ENCODE results near the gene WDR70.
"Not testable (repeated sequence)": the region's sequence is repeated elsewhere in the genome, so short reads cannot be mapped to it uniquely, and the experiment has no call there.

WDR70 gene

DNA sequence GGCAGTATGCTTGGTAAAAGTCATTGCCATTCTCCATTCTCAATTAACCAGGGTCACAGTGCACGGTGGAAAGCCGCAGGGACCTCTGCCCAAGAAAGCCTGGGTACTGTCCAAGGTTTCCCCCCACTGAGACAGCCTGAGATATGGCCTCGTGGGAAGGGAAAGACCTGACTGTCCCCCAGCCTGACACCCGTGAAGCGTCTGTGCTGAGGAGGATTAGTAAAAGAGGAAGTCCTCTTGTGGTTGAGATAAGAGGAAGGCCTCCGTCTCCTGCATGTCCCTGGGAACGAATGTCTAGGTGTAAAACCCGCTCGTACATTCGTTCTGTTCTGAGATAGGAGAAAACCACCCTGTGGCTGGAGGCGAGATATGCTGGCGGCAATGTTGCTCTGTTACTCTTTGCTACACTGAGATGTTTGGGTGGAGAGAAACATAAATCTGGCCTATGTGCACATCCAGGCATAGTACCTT, 293.0 kb downstream of the WDR70 start:
- DNase-seq (ENCODE audit: low read depth in 4 of 4, low spot score in 1 of 4), result not testable (repeated sequence)

GRCh38 chr5:37674361-37674760, 295.2 kb downstream of the WDR70 start:
- not testable (repeated sequence) for DNase-seq (ENCODE audit: low read depth in 4 of 4, low spot score in 1 of 4)

- DNase-seq (ENCODE audit: low read depth in 4 of 4, low spot score in 1 of 4), result not testable (repeated sequence)
These were observed 300.2 kb downstream of the WDR70 start for GRCh38 chr5:37679326-37679725.

- not testable (repeated sequence) for DNase-seq (ENCODE audit: low read depth in 4 of 4, low spot score in 1 of 4)
These were observed 300.8 kb downstream of the WDR70 start for GRCh38 chr5:37679903-37680302.

- no peak for DNase-seq (ENCODE audit: low read depth in 4 of 4, low spot score in 1 of 4)
These were observed 304.0 kb downstream of the WDR70 start for GRCh38 chr5:37683072-37683471.

DNA sequence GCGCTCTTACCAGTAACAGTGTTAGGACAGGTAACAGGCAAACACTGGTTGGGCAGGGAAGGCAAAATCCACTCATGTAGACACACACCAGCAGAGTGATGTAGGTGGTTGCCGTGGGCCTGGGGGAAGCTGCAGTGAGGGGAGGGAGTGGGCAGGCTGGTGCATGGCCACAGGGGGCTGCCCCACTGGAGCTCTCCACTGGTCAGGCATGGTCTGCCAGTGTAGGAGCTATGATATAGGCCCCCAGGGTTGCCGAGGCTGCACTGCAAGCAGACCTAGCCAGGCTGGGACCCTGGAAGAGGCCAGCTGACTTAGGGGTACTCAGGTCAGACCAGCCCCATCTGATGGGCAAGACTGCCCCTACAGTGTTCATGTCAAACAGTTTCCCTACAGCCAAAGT, 306.1 kb downstream of the WDR70 start:
- DNase-seq (ENCODE audit: low read depth in 4 of 4, low spot score in 1 of 4), result no peak

DNA sequence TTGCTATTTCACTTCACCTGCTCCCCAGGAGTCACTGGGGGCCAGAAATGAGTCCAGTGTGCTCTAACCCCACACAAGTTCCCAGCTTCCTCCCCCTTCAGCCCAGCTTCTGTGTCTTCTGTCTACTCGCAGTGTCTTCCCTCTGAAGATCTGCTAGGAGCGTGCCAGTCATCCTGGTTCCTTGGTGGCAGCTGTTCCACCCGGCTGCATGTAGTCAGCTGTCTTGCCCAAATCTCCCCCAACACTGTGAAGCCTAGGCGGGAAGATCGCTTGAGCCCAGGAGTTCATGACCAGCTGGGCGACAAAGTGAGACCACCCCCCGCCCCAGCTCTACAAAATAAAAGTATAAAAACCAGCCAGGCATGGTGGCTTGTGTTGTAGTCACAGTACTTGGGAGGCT, 306.7 kb downstream of the WDR70 start:
- DNase-seq (ENCODE audit: low read depth in 4 of 4, low spot score in 1 of 4), result no peak

- not testable (repeated sequence) for DNase-seq (ENCODE audit: low read depth in 4 of 4, low spot score in 1 of 4)
These were observed 309.8 kb downstream of the WDR70 start for GRCh38 chr5:37688925-37689324.

GRCh38 chr5:37694333-37694732, 315.2 kb downstream of the WDR70 start:
- DNase-seq (ENCODE audit: low read depth in 4 of 4, low spot score in 1 of 4), result not testable (repeated sequence)

- DNase-seq (ENCODE audit: low read depth in 4 of 4, low spot score in 1 of 4), result no peak
These were observed 315.7 kb downstream of the WDR70 start for GRCh38 chr5:37694867-37695266.

DNA sequence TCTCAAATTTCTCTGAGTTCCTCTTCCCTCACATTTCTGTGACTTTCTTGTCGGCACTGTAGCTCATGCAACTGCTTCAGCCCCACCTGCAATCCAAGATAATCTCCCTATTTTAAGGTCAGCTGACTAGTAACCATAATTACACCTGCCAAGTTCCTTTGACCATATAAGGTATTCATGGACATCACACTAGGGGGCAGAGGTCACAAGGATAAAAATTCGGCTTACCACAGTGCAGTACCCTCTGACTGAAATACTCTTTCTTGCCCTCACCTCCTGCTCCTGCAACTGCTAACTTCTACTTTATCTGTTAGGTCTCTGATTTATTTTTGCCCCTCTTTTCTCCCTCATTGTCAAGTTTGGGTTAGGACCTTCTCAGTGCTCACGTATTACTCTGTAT, 316.5 kb downstream of the WDR70 start:
- no peak for DNase-seq (ENCODE audit: low read depth in 4 of 4, low spot score in 1 of 4)

DNA sequence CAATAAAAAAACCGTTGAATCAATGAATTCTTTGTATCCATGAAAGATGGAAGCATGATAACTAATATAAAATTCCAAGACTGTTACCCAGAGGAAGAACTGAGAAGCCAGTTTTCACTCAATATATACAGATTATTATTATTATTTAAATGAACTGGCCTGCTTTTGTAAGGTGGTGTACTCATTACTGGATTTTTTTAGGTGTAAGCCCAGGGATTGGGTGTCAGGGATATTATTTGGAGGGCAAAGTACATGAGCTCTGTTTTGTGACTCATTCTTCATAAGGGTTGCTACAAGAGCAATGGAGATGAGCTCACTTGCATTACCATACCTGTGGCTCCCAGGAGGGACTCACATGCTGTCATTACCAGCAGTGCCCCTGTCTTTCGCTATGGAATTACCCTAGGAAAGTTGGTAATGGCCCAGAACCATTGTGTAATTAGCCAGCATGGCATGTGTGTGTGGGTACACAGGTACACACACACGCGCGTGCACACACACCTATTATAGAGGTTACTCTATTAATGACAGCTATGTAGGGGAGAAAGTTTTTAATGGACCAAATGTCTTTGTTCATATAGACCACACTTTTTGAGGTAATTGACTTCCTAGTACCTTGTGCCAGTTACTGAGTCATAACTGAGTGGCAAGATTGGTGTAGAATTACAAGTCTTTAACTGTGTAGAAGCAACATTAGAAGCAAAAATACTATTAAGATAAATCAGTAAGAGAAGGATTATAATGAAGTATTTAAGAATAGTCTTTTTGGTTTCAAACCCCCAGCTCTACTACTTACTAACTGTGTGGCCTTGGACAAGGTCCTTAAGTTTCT, 317.3 kb downstream of the WDR70 start:
- DNase-seq (ENCODE audit: low read depth in 4 of 4, low spot score in 1 of 4), result no peak

- no peak for DNase-seq (ENCODE audit: low read depth in 4 of 4, low spot score in 1 of 4)
These were observed 322.8 kb downstream of the WDR70 start for GRCh38 chr5:37701868-37702267.

GRCh38 chr5:37703841-37704241, 324.7 kb downstream of the WDR70 start:
- DNase-seq (ENCODE audit: low read depth in 4 of 4, low spot score in 1 of 4), result no peak

- DNase-seq (ENCODE audit: low read depth in 4 of 4, low spot score in 1 of 4), result no peak
These were observed 325.3 kb downstream of the WDR70 start for GRCh38 chr5:37704406-37704805.

DNA sequence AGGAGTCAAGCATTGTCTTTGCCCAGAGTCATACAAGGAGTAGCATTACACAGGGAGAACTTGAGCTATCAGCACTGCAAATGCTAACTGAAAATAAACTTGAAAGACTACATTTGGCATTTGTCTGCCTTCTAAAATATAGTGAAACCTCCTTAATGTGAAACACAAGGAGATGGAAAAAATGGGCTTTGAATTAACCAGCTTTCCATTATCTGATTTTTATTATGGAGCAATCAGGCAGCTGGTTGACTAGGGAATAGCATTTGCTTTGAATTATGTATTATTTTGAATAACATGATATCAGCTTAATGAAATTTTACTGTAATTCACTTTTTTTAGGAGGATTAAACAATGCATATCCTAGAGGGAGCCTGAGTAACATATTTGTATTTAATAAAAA, 329.9 kb downstream of the WDR70 start:
- no peak for DNase-seq (ENCODE audit: low read depth in 4 of 4, low spot score in 1 of 4)

DNA sequence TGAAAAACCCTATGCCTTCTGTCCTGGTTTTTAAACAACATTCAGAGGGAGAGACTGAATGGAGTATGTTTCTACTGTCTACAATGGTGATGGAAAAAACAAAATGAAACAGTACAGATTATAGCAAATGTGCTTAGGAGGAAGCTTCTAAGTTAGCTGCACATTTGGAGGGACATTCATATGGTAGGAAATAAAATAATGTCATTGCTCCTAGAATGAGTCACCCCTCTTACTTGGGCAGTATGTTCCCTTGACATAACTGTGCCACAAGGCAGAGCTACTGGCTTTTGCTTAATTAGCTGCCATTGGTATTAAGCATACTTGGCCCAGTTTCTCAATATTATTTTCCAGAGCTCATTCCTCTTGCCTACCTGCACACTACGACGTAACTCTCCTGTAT, 331.8 kb downstream of the WDR70 start:
- DNase-seq (ENCODE audit: low read depth in 4 of 4, low spot score in 1 of 4), result no peak

- no peak for DNase-seq (ENCODE audit: low read depth in 4 of 4, low spot score in 1 of 4)
These were observed 333.6 kb downstream of the WDR70 start for GRCh38 chr5:37712750-37713149.

DNA sequence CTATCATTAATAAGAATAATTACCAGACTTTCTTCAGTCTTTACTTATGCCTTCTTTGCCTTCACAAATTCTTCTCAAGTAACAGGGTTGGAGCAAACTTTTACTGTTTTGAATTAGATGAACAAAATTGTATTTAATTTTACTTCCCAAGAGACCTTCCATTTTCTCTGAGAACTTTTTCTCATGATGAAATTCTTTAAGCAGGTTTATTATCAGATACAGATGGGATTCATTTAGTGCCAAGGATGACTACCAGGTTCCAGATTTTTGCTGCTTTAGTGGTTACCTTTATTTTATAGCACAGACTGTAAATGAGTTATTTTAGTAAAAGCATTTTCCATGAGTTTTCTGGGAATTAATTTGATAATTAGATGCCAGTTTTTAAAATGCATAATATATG, 335.6 kb downstream of the WDR70 start:
- no peak for DNase-seq (ENCODE audit: low read depth in 4 of 4, low spot score in 1 of 4)

DNA sequence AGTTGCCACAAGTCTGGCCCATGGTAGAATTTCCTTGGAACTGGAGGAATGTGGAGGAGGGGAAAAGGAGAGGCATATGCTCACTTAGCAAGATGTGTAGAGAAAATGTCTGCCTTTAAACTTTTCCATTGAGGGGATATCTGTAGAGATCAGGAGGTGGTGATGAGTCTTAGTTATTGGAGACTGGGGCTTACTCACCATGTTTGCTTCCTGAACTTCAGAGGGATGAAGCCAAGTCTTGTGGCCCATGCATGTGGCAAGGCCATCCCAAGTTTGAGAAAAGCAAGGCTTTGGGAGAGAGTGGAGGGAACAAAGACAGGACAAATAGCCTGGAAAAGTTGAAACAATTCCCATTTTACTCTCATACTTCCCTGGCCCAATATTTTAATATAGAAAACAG, 336.2 kb downstream of the WDR70 start:
- DNase-seq (ENCODE audit: low read depth in 4 of 4, low spot score in 1 of 4), result no peak

DNA sequence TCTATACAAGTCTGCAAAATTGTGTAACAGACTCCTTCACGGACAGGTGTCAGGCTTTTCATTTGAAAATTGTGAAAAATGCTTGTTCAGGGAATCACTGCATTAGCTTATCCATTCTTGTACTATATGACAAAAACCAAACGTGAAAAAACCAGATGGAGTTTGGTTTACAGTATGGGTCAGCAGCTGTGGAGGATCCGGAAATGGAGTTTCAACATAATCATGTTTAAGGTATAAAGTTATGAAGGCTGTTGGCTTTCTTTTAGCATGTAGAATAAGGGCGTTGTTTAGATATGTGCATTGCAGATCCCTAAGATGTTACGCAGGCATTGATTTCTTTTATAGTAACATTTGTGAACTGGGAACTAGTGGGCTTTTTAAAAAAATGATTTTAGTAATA, 336.9 kb downstream of the WDR70 start:
- DNase-seq (ENCODE audit: low read depth in 4 of 4, low spot score in 1 of 4), result no peak

GRCh38 chr5:37716405-37716804, 337.3 kb downstream of the WDR70 start:
- DNase-seq (ENCODE audit: low read depth in 4 of 4, low spot score in 1 of 4), result no peak

- no peak for DNase-seq (ENCODE audit: low read depth in 4 of 4, low spot score in 1 of 4)
These were observed 338.1 kb downstream of the WDR70 start for GRCh38 chr5:37717276-37717612.

All from stimulated activated CD4-positive, alpha-beta T cell treated with anti-CD3 and anti-CD28 coated beads, Interleukin-1b, Interleukin-23, amount 100 ng/mL, for 24 hours (primary cell).